NB4 (cell line): ENCODE results near the gene AMZ1.
"Not testable (repeated sequence)": the region's sequence is repeated elsewhere in the genome, so short reads cannot be mapped to it uniquely, and the experiment has no call there.

Experiments used
- CTCF ChIP-seq: IDR thresholded peaks from one replicate; pipeline ENCODE4 v1.5.1; 2012; ENCODE audit warnings: low read depth, low read length
- MAX ChIP-seq: IDR thresholded peaks from 2 replicates; pipeline ENCODE4 v1.6.1; 2011; ENCODE audit warnings: low read depth, low read length
- POLR2A ChIP-seq: IDR thresholded peaks from 2 replicates; pipeline ENCODE4 v1.6.1; 2011; ENCODE audit warnings: mild to moderate bottlenecking; ENCODE audit not compliant: insufficient read length; ENCODE audit errors: extremely low read depth

GRCh38 chr7:2743523-2744185 lies 55.7 kb downstream of the AMZ1 start:
- not testable (repeated sequence) for TF ChIP-seq MAX, CTCF, POLR2A
